LNCaP clone FGC (cell line): Measurements from ENCODE around the gene TOP3B.

Experiments
- DNase-seq: peaks from one replicate; pipeline ENCODE4 v3.0.0-alpha.2; 2011; ENCODE audit warnings: low read depth
- H3K4me3 ChIP-seq: 2 replicates; pipeline ENCODE4 v1.5.1; 2011; ENCODE audit warnings: mild to moderate bottlenecking, low read depth, low read length, control low read depth
- CTCF ChIP-seq: IDR thresholded peaks from 2 replicates; pipeline ENCODE4 v1.5.1; 2012; ENCODE audit warnings: mild to moderate bottlenecking; ENCODE audit not compliant: control insufficient read depth, insufficient read depth; ENCODE audit errors: extremely low read depth

The TOP3B gene

GRCh38 chr22:21929253-21929652 lies 53.3 kb downstream of the TOP3B start:
- no peak for DNase-seq
- no peak overlapping the region for H3K4me3 ChIP-seq
- no peak for TF ChIP-seq CTCF

GRCh38 chr22:21928048-21928447 lies 54.5 kb downstream of the TOP3B start:
- no peak for DNase-seq
- no peak overlapping the region for H3K4me3 ChIP-seq
- TF ChIP-seq CTCF = no peak

GRCh38 chr22:21927174-21927823 lies 55.3 kb downstream of the TOP3B start:
- no peak overlapping the region for H3K4me3 ChIP-seq
- no peak for DNase-seq
- TF ChIP-seq CTCF = no peak

GRCh38 chr22:21926728-21927127 lies 55.9 kb downstream of the TOP3B start:
- no peak overlapping the region for H3K4me3 ChIP-seq
- no peak for TF ChIP-seq CTCF
- no peak for DNase-seq

GRCh38 chr22:21923163-21923561 lies 59.4 kb downstream of the TOP3B start:
- DNase-seq = no peak
- no peak overlapping the region for H3K4me3 ChIP-seq
- no peak for TF ChIP-seq CTCF

- TF ChIP-seq CTCF = no peak
- DNase-seq = no peak
- H3K4me3 ChIP-seq = no peak overlapping the region
Measured at GRCh38 chr22:21922370-21923162, 60.0 kb downstream of the TOP3B start.
